ENCODE measurements around the gene RAB11FIP2.

GRCh38 chr10:117988814-117989213 lies 57.9 kb downstream of the RAB11FIP2 start:
- TF ChIP-seq CTCF (IDR thresholded peaks at IDR 0.05) (no peak), POLR2A (IDR thresholded peaks at IDR 0.05) (no peak)

Data from thyroid gland (tissue), 4 donors.